ENCODE data around the gene NTRK2. TPM values are rescaled to one million over a fixed set of nuclear protein-coding genes. Genes with fewer than 3 reads are reported as not detected.

Gene NTRK2
- total RNA-seq, 6 experiments from 2014 or later, result 0.18 to 0.49 (median 0.30) TPM

DNA sequence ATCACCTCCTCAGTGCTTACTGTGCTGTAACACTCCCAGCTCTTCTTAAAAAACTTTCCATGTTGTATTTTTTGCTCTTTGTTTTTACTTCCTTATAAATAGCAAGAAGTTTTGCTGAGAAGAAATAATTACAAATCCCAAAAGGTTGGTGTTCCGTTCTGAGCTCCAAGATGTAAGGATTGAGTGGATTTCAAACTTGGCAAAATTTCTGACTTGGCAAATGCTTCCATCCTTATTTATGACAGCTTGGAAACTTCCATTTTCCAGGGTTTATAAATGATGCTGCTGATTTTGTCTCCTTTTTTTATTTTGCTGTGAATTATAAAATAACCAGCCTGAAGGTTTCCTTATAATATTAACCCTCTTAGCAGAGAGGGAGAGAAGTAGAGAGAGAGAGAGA is 151.9 kb downstream of the NTRK2 start:
- TF ChIP-seq POLR2A (IDR thresholded peaks at IDR 0.05) (no peak), CTCF (IDR thresholded peaks at IDR 0.05) (no peak)
- no peak for DNase-seq
- no peak overlapping the region for H3K27ac ChIP-seq

GRCh38 chr9:84822589-84823233 is 153.2 kb downstream of the NTRK2 start:
- WGBS (ENCODE audit: insufficient coverage, low coverage, low lambda C conversion rate, missing lambda C conversion rate), result 39% methylated on average over 6 of the region's 7 CpGs
- no peak overlapping the region for H3K27ac ChIP-seq
- H3K4me3 ChIP-seq, result no peak overlapping the region
- no peak for TF ChIP-seq POLR2A (IDR thresholded peaks at IDR 0.05)
- TF ChIP-seq CTCF (IDR thresholded peaks at IDR 0.05), result no peak
- H3K27me3 ChIP-seq, result no peaks in the 10 kb centered on the region
- H3K9me3 ChIP-seq, result no peaks in the 10 kb centered on the region
- H3K36me3 ChIP-seq, result no peaks in the 10 kb centered on the region
- H3K4me1 ChIP-seq, result no peaks in the 10 kb centered on the region
- DNase-seq (no peak), ATAC-seq (no peak)
- intact Hi-C loops (cut with DNase I), result no loop called here

More for the DNA sequence above, 151.9 kb downstream of the NTRK2 start:
- ATAC-seq, result no peak
- H3K9me3 ChIP-seq, result no peaks in the 10 kb centered on the region
- 16% methylated on average over 1 of the region's 1 CpG for WGBS (ENCODE audit: insufficient coverage, low coverage, low lambda C conversion rate, missing lambda C conversion rate)
- H3K27me3 ChIP-seq, result no peaks in the 10 kb centered on the region
- H3K4me3 ChIP-seq, result no peak overlapping the region
- H3K4me1 ChIP-seq, result no peaks in the 10 kb centered on the region
- H3K36me3 ChIP-seq, result no peaks in the 10 kb centered on the region
- intact Hi-C loops (cut with DNase I), result no loop called here

DNA sequence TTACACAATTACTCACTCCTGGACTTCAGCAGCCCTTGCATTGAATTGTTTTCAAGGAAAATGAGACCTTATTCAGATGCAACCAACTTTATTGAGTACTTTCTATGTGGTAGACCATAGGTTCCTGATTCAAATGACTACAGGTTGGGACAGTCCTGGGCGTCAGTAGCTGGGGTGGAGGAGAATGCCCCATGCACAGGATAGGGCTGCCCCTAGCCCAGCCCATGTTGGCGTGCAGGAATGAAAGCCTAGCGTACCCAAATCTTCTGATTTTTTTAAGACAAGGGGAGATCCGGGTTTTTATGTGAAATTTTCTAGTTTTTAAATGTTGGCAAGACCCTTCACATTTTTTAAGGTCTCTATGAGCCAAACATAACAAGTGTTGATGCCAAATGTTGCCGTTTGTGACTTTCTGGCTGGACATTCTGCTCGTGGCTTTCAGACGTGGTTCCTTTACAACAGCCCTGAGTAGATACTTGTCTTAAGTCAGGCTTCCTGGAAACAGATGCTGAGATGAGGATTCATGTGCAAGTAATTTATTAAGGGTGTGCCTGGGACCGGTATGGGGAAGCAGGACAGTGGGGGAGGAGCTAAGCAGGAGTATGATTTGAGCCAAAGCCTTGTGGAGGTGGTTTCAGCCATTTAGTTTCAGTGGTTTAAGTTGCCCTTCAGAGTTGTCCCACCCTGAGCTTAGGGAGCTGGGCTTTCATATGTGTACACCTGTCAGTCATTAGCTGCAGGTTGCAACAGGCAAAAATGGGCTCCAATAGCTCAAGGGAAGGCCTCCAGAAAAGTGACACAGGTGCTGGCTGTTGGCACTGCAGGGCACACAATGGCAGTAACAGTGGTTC is 154.1 kb downstream of the NTRK2 start:
- TF ChIP-seq POLR2A (IDR thresholded peaks at IDR 0.05), result no peak
- no peak for TF ChIP-seq CTCF (IDR thresholded peaks at IDR 0.05)
- Histone ChIP-seq H3K27ac (no peak overlapping the region), H3K27me3 (no peaks in the 10 kb centered on the region), H3K36me3 (no peaks in the 10 kb centered on the region), H3K4me1 (no peaks in the 10 kb centered on the region), H3K4me3 (no peak overlapping the region), H3K9me3 (no peaks in the 10 kb centered on the region)
- intact Hi-C loops (cut with DNase I), result no loop called here
- no peak for DNase-seq
- WGBS (ENCODE audit: insufficient coverage, low coverage, low lambda C conversion rate, missing lambda C conversion rate), result 40% methylated on average over 8 of the region's 8 CpGs
- ATAC-seq, result no peak

DNA sequence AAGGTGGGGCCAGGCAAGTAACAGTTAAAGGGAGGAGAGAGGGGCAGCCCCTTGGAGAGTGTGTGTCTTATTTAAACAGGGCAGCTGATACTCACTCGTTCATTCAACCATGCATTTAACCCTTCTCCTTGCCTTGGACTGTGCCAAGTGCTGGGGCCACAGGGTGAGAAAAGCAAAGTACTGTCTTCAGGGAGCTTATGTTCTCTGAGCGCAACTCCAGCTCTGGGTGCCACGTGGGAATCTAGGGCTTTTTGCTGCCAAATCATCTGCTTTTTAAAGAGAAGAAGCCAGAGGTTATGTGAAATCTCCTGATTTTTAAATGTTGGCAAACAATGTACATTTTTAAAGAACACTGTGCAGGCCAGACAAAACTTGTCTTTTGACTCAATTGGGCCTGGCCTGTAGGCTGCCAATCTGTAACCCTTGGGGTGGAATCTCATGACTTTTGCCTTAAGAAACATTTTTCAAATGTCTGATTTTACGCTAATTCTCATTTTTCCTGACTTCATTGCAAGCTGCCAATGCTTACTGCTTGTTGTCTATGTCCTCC is 157.8 kb downstream of the NTRK2 start:
- ATAC-seq (no peak), DNase-seq (no peak)
- Histone ChIP-seq H3K27ac (no peak overlapping the region), H3K36me3 (no peaks in the 10 kb centered on the region), H3K4me3 (no peak overlapping the region), H3K9me3 (no peaks in the 10 kb centered on the region), H3K4me1 (no peaks in the 10 kb centered on the region), H3K27me3 (no peaks in the 10 kb centered on the region)
- TF ChIP-seq POLR2A (IDR thresholded peaks at IDR 0.05) (no peak), CTCF (IDR thresholded peaks at IDR 0.05) (no peak)
- intact Hi-C loops (cut with DNase I), result no loop called here
- WGBS (ENCODE audit: insufficient coverage, low coverage, low lambda C conversion rate, missing lambda C conversion rate), result 35% methylated on average over 3 of the region's 4 CpGs
